NCI-H2029 treated with DMSO at 0.1 percent for 48 hours (cell line): Measurements from ENCODE around the gene MAML1.

Experiments
- DNase-seq: peaks from one replicate; lab custom pipeline; 2025; lab: John Stamatoyannopoulos, UW

The MAML1 gene

DNA sequence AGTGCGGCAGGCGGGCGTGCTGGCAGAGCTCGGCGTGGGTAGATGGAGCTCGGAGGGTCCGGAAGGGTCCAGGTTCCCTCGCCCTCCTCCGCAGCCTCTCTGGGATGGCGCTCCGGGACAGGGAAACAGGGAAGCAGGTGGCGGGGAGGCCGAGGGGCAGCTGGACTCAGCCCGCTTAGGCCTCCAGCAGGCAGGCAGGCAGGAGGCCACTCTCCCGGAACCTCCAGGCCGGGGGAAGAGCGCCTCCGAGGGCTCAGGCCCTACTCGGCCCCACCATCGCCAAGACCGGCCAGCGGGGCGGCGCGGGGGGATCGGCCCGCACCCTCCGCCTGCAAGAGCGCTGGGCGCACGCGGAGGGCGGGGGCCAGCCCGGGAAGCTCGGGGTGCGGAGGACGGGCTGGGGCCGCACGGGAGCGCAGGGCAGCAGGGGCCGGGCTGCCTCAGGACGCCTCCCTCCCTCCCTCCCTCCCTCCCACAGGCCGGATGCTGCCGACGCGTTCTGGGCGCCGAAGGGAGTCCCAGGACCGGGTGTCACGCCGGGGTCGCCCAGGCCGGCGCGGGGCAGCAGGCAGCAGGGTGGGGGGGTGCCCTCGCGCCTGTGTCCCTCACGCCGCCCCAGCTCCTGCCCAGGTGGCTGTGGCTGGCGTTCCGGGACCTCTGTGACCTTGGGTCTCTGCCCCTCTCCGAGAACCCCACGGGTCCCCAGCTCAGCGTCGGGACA is 73.1 kb downstream of the MAML1 start:
- no peak for DNase-seq

DNA sequence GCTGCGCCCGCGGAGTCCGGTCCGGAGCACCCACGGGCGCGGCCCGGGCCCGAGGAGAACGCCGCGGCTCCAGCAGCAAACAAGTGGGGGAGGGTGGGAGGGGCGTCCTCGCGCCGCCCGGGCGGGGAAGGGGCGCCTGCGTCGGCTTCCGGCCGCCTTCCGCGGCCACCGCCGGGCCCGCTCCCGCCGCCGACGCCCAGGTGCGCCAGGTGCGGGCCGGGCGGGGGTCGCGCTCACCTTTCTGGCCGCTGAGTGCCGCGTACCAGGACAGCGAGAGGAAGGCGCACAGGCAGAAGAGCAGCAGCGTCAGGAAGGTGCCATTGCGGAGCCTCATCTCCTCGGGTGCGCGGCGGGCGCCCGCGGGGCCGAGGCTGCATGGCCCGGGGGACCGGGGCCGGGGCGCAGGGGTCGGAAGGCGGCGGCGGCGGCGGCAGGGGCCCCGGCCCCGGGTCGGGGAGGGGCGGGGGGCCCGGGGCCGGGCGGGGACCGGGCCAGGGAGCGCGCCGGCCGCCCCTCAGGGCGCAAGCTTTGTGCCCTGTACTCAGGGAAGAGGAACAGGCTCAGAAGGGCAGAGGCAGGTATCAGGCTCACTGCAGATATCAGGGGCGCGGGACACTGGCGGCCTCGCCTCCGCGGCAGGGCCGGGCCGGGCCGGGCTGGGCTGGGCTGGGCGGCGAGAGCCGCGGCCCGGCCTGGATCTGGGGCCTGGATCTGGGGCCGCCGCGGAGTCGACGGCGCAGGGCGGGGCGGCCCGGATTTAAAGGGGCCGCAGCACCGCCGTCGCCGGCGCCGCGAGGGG is 73.8 kb downstream of the MAML1 start, which contains the start of gene MGAT4B:
Gene MGAT4B (minus strand): TSS at position 617 of the 799 bp plus-strand sequence. CDS start 283 bp downstream, at position 334.
- DNase-seq, result peak; percentile 39

GRCh38 chr5:179812135-179812825 is 79.7 kb downstream of the MAML1 start:
- no peak for DNase-seq

GRCh38 chr5:179812997-179813607 is 80.5 kb downstream of the MAML1 start:
- DNase-seq, result no peak

- no peak for DNase-seq
Observed at GRCh38 chr5:179814090-179814489, 81.5 kb downstream of the MAML1 start.

DNA sequence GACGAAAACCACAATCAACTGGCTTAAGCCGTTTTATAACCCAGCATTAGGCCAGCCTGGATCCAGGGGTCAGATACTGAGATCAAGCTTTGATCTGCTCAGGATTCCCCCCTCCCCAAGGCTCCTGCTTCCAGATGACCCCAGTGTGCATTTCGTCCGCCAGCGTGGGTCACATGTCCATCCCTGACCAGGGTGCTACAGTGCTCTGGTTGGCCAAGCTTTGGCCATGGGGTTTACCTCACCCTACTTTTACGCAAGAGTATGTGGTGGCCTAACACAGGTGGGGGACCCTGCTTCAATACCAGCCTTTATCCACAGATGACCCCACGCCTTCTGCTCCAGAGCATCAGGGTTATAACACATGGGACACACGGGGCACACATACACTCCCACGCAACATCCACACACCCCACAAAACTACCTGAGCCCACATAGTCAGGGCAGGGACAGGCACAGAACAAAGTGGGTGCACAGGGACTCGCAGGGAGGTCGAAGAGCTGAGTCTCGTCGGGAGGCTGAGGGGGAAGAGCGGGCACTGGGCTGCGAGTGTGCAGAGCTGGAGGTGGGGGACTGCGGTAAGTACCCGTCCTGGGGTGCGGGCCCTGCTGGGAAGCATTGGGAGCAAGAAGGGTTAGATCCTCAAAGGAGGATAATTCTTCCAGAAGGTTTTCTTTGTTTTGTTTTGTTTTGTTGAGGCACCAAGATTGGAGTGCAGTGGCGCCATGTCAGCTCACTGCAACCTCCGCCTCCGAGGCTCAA is 83.0 kb downstream of the MAML1 start:
- no peak for DNase-seq

GRCh38 chr5:179816401-179816795 is 83.8 kb downstream of the MAML1 start:
- DNase-seq, result no peak

DNA sequence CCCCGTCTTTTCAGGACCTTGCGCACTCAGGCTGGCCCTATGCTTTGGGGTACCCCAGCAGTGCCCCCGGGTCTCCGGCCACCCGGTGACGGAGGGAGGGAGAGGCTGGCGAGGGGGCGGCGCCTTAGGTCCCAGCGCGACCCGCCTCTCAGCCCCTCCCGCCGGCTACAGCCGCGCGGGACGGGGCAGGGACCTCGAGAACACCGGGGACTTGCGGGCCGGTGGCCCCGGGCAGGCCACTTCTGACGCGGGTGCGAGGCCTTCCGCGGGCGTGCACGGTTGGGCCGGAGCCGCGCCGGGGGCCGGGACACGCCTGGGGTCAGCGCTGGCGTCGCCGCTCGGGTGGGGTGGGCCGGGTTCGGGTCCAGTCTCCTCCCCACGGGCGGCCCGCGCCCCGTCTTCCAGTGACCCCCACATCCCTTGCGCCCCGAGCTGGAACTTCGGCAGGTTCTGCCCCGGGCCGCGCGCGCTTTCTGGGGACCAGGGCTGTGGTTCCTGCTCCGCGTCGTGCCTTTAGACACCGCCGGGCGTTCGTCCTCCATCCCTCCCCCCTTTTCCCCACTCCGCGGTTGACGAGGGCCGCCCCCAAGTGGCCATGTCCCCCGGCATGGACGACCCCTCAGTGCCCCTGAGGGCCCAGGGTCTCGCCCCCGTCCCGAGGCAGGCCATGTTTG is 84.3 kb downstream of the MAML1 start:
- DNase-seq, result no peak

GRCh38 chr5:179817470-179817840 is 84.8 kb downstream of the MAML1 start:
- DNase-seq, result no peak

DNA sequence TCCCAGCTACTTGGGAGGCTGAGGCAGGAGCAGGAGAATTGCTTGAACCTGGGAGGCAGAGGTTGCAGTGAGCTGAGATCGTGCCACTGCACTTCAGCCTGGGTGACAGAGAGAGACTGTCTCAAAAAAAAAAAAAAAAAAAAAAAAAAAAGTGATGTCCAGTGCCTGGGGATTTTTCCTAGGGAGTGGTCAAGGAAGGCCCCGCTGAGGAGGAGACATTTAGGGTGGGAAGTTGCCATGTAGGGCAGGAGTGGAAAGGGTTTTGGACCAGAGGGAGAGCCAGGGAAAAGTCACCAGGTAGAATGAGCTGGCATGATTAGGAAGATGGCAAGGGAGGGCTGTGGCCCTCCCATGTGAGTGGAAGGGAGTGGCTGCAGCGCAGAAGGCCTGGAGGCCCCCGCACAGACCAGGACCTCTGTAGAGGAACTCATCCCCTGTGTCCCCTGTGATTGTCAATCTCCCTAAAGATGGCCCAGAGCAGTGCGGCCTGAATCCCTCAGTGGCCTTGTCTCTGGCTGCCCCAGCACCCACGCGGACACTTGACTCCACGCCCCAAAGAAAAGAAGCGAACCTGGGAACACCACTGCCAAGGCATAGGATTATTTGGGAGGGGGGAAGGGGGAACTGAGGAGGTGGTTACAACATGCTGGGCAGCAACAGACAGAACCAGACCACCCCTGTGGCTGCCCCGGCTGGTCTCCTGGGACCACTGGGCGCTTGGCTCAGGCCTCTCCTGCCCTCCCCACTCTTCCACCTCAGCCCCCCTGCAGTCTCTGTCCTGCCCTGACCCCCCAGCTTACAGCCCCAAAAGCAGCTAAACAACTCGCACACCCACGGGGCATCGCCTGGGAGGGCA is 85.5 kb downstream of the MAML1 start:
- no peak for DNase-seq

DNA sequence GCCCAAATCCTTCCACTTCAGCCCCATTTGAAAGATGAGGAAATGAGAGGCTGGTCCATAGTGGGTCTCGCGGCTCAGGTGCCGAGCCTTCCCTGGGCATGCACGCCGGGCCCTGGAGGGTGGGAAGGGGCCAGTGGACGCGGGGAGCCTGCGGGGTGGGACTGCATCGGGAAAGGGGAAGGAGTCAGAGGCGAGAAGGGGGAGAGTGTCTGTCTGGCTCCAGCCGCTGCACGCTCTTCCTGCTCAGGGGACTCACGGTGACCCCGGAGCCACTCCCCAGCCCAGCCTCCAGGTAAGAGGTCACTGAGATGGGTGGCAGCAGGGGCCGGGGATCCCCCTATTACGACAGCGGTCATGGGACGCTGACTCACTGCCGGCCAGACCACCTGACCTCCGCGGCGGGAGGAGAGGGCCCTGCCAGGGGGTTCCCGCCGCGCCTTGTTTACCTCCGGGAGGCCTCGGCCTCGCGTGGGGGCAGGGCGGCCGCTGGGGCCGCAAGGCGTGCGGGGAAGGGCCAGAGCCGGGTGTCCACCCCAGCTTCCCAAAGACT is 86.2 kb downstream of the MAML1 start:
- no peak for DNase-seq

DNA sequence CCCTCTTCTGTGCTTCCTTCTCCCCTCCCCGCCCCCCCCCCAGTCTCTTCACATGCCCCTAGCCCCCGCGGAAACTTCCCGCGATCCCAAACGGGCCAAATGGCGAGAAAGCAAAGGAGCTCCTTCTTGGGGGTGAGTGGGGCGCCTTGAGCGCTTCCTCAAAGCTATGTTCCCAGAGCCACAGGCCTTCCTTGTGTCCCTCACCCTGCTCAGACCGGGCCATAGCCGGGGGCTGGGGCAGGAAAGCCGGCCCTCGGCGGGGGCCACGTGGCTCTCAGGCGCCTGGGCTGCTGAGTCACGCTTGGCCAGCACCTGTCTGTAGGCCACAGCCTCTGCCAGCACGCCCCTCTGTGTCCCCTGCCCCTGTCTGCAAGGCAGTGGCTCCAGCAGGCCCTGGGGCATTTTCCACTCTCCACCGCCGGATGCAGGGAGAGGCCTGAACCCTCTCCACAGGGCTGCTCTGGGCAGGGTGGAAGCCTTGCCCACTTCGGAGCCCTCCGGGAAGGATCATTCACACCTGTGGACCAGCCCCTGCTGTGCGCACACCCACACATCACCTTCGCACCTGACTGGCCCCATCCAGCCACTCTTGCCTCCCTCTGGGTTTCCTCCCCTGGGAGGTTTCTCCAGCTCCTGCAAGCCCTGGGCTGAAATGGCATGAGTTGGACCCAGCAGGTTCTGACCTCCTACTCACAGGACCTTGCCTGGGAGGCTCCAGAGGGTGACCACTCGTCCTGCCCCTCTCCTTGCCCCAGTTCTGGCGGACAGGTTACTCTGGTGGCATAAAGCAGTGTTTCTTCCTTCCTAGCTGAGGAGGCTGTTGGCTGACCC is 86.9 kb downstream of the MAML1 start:
- no peak for DNase-seq

DNA sequence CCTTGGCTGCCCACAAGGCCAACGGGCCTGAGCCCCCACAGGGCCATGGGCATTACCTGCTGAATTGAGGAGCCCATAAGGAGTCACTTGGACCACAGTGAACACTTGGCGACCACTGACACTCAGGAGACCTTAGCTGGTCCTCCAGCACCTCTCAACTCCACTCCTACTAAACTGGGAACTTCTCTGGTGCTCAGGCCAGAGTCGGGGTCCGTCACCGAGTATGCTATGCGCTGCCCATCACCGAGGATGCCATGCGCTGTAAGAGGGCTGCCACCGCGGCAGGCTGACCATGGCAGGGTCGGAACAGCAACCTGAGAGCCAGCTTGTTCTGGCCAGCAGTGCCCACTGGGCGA is 87.5 kb downstream of the MAML1 start:
- no peak for DNase-seq

GRCh38 chr5:179820483-179821297 is 88.1 kb downstream of the MAML1 start, which contains the start of gene SQSTM1:
TSS of gene SQSTM1 (plus strand) at chr5:179820905. CDS start at chr5:179820937, 32 bp downstream.
- peak; percentile 18 for DNase-seq

GRCh38 chr5:179821298-179822058 is 88.9 kb downstream of the MAML1 start:
- peak; percentile 95 for DNase-seq

GRCh38 chr5:179822059-179822432 is 89.4 kb downstream of the MAML1 start:
- DNase-seq, result no peak

DNA sequence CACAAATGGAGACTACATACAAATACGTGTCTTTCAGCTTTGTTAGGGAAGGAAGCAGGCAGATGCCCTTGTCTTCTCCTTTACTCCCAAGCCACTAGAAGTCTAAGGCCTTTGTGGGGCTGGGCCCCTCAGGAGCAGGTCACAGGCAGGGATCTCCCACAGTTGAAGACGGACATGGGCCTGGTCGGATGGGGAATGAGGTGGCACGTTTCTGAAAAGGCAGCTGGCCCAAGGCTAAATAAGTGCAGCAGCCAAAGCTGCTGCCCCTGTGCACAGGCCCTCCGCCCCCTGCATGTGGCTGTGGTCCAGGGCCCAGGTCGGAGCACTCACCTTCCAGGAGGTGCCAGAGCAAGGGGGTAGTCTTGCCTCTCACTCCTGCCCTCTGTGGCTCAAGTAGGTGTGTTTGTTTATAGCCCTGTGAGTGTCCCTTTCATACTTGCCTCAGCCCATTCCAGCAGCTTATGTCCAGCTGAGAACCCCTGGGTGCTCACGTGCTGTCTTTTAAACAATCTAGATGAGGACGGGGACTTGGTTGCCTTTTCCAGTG is 89.9 kb downstream of the MAML1 start:
- DNase-seq, result no peak
